Fibroblast of pulmonary artery (primary cell): ENCODE data around the gene CDH20.

Experiments
- DNase-seq: peaks from one replicate; pipeline ENCODE4 v3.0.0-alpha.2; 2010; ENCODE audit warnings: low read depth
- H3K4me3 ChIP-seq: replicated peaks from 2 replicates; pipeline ENCODE4 v1.5.1; 2011; ENCODE audit warnings: low read depth, mild to moderate bottlenecking, control low read depth, low read length, moderate library complexity
- TF ChIP-seq, protein P1 (sequence below): IDR thresholded peaks from 2 replicates; pipeline ENCODE4 v1.5.1; 2011; ENCODE audit warnings: mild to moderate bottlenecking, control low read depth, low read length, inconsistent platforms; ENCODE audit errors: missing control alignments

CDH20 gene

GRCh38 chr18:61535401-61535800 is 202.2 kb downstream of the CDH20 start:
- no peak overlapping the region for H3K4me3 ChIP-seq
- no peak for DNase-seq
- TF ChIP-seq, protein P1, sequence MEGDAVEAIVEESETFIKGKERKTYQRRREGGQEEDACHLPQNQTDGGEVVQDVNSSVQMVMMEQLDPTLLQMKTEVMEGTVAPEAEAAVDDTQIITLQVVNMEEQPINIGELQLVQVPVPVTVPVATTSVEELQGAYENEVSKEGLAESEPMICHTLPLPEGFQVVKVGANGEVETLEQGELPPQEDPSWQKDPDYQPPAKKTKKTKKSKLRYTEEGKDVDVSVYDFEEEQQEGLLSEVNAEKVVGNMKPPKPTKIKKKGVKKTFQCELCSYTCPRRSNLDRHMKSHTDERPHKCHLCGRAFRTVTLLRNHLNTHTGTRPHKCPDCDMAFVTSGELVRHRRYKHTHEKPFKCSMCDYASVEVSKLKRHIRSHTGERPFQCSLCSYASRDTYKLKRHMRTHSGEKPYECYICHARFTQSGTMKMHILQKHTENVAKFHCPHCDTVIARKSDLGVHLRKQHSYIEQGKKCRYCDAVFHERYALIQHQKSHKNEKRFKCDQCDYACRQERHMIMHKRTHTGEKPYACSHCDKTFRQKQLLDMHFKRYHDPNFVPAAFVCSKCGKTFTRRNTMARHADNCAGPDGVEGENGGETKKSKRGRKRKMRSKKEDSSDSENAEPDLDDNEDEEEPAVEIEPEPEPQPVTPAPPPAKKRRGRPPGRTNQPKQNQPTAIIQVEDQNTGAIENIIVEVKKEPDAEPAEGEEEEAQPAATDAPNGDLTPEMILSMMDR, result no peak

GRCh38 chr18:61541673-61542072 is 208.4 kb downstream of the CDH20 start:
- H3K4me3 ChIP-seq, result no peak overlapping the region
- no peak for DNase-seq
- TF ChIP-seq, protein P1, result no peak

DNA sequence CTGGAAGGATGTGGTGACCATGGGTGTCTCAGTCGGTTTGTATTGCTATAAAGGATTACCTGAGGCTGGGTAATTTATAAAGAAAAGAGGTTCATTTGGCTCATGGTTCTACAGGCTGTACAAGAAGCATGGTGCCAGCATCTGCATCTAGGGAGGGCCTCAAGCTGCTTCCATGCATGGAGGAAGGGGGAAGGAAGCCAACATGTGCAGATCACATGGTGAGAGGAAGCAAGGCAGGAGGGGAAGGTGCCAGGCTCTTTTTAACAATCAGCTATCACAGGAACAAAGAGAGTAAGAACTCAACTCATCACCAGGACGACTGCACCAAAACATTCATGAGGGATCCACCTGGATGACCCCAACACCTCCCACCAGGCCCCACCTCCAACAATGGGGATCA is 209.4 kb downstream of the CDH20 start:
- TF ChIP-seq, protein P1, result no peak
- H3K4me3 ChIP-seq, result no peak overlapping the region
- DNase-seq, result no peak

DNA sequence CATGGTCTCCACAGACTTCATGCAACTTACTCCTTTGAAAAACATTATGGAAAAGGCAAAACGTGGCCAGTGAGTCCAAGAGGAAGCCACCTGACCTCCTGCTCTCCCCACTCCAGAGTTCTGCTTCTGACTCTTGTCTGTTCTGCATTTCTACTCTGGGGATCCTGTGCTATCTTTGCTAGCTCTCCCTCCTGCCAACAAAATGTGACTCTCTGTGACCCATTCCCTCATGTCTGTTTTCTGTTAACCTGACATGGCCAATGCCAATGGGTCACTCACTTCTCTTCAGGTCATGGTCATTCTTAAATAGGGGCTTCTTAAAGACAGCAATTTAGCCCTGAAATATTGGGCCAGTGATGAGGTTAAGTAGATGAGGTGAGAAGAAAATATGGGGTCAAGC is 210.3 kb downstream of the CDH20 start:
- H3K4me3 ChIP-seq, result no peak overlapping the region
- no peak for DNase-seq
- TF ChIP-seq, protein P1, result no peak

DNA sequence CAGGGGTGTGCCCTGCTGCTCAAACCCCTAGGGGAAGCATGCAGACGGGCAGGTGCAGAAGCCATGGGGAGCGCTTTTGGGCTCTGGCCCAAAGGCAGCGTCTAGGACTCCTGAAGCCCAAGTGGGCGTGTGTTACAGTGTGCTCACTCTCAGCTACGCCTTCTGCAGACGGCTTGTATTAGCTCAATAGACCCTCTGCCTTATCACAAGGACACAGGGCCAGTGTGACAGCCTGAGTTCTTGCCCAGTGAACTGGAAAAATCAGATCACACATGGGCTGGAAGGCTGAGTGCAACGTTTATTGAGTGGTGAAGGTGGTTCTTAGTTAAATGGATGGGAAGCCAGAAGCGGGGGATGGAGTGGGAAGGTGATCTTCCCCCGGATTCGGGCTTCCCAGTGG is 210.9 kb downstream of the CDH20 start:
- DNase-seq, result no peak
- no peak overlapping the region for H3K4me3 ChIP-seq
- TF ChIP-seq, protein P1, result no peak

- DNase-seq, result no peak
- no peak overlapping the region for H3K4me3 ChIP-seq
- TF ChIP-seq, protein P1, result no peak
Measured at GRCh38 chr18:61545281-61546245, 212.3 kb downstream of the CDH20 start.
